ENCODE data around the gene CAPZA3. TPM values are rescaled to one million over a fixed set of nuclear protein-coding genes. Genes with fewer than 3 reads are reported as not detected.
"Not testable (repeated sequence)": the region's sequence is repeated elsewhere in the genome, so short reads cannot be mapped to it uniquely, and the experiment has no call there.

CAPZA3 gene
- total RNA-seq, 1 donor from 2014 or later: not detected

DNA sequence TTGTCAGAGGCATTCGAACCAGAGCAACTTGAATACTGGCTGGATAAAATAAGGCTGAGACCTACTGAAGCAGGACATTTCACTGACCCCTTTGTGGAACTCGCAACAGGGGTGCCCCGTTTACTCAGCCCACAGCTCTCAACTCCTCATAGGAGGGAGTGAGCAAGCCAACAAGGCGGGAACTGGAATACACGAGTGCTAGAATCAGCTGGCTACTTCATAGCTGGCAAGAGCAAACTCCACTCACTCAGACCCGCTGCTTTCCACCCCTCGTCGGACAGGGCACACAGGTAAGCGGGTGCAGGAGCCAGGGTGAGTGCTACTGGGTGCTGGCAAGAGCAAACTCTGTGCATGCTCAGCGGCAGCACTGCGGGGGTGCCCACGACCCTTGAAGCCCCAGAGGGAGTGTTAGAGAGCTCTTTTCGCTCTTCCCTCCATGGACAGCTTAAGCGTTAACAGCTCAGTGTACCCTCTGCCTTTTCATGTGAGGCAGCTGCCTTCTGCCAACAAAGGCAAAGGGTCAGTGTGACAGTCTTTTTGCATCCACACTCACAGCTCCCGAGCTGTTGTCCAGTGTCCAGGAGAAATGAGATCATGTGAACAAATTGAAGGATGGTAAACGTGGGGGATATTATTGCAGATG, 15.7 kb downstream of the CAPZA3 start:
- no peak for DNase-seq (ENCODE audit: low read depth in 2 of 2)

- no peak for DNase-seq (ENCODE audit: low read depth in 2 of 2)
Observed at GRCh38 chr12:18754124-18754707, 16.3 kb downstream of the CAPZA3 start.

DNA sequence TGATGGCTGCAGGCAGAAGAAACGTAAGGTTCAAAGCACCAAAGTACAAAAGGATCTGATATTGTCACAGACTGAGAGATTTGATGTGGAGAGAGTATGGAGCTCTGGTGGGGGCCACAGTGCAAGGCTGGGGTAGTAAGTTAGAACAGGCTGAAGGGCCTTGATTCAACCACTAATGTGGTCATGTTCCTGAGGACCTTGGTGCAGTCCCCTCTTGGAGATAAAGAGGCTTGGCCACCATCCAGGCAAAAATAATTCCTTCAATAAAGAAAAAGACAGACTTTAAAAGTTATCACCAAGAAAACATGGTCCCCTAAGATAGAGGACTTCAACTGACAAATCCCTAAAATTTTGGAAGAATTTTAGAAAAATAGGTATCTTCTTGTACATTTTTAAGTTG, 17.4 kb downstream of the CAPZA3 start:
- no peak for DNase-seq (ENCODE audit: low read depth in 2 of 2)

DNA sequence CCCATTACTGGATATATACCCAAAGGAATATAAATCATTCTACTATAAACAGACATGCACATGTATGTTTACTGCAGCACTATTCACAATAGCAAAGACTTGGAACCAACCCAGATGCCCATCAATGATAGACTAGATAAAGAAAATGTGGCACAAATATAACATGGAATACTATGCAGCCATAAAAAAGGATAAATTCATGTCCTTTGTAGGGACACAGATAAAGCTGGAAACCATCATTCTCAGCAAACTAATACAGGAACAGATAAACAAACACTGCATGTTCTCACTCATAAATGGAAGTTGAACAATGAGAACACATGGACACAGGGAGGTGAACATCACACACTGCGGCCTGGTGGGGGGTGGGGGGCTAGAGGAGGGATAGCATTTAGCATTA, 28.6 kb downstream of the CAPZA3 start:
- not testable (repeated sequence) for DNase-seq (ENCODE audit: low read depth in 2 of 2)

DNA sequence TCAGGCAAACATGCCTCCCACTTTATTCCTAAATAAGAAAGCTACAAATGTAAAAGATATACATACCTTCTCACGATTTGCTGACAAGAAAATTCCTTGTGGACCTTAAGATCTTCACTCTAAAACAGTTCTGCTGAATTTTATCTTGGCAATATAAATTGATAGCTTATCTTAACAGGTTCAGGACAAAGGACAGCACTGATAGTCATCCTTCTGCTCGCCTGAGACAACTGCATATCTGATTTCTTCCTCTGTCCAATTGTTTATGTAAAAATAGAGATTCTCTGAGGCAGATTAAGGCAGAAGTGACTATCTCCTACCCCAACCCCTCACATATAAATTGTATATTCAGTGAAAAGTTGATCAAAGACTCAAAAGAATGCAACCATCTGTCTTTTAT, 44.9 kb downstream of the CAPZA3 start:
- DNase-seq (ENCODE audit: low read depth in 2 of 2): peak in 1 of 2 donors; percentile 2

DNA sequence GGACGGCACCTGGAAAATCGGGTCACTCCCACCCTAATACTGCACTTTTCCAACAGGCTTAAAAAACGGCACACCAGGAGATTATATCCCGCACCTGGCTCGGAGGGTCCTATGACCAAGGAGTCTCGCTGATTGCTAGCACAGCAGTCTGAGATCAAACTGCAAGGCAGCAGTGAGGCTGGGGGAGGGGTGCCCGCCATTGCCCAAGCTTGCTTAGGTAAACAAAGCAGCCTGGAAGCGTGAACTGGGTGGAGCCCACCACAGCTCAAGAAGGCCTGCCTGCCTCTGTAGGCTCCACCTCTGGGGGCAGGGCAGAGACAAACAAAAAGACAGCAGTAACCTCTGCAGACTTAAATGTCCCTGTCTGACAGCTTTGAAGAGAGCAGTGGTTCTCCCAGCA, 47.5 kb downstream of the CAPZA3 start:
- not testable (repeated sequence) for DNase-seq (ENCODE audit: low read depth in 2 of 2)

Other genes with a start within 250 kb of the CAPZA3 start
- not detected in 2 replicates for gene PLCZ1, start 107 bp upstream of the CAPZA3 start, total RNA-seq

Data from lung microvascular endothelial cell (primary cell).